Activated CD8-positive, alpha-beta T cell treated with anti-CD3 and anti-CD28 coated beads for 36 hours (primary cell): ENCODE measurements around the gene NUMB. TPM values are rescaled to one million over a fixed set of nuclear protein-coding genes. Genes with fewer than 3 reads are reported as not detected.

Source experiments
- ATAC-seq: fragments of 200-7000 bp; cut with Tn5 transposase; one replicate; pipeline ENCODE4 v1.10.0; 2021; ENCODE audit warnings: mild to moderate bottlenecking, moderate library complexity
- CTCF ChIA-PET: fragments of 350-600 bp; sonication (Branson Sonifier 250); formaldehyde crosslinking; loops from one replicate; lab custom pipeline; 2021; ENCODE audit warnings: antibody characterized with exemption; lab: Charles Lee
- POLR2A ChIA-PET: fragments of 350-600 bp; sonication (Branson Sonifier 250); formaldehyde crosslinking; loops from one replicate; lab custom pipeline; 2021; ENCODE audit warnings: antibody characterized with exemption; lab: Charles Lee
- DNase-seq: peaks from one replicate; pipeline ENCODE4 v3.0.0-alpha.2; 2020
- H3K27ac Mint-ChIP-seq: one replicate; pipeline ENCODE4 v1.8.0; 2021; ENCODE audit warnings: mild to moderate bottlenecking, mixed read lengths
- H3K27me3 Mint-ChIP-seq: one replicate; pipeline ENCODE4 v1.8.0; 2021; ENCODE audit warnings: mixed read lengths
- H3K36me3 Mint-ChIP-seq: one replicate; pipeline ENCODE4 v1.8.0; 2021; ENCODE audit warnings: low read depth, mixed read lengths
- H3K4me1 Mint-ChIP-seq: one replicate; pipeline ENCODE4 v1.8.0; 2021; ENCODE audit warnings: low read depth, mixed read lengths
- H3K4me3 Mint-ChIP-seq: one replicate; pipeline ENCODE4 v1.8.0; 2021; ENCODE audit warnings: mild to moderate bottlenecking, moderate library complexity, mixed read lengths
- H3K9me3 Mint-ChIP-seq: one replicate; pipeline ENCODE4 v1.8.0; 2021; ENCODE audit warnings: mixed read lengths
- intact Hi-C: fragments of 100-400 bp; cut with micrococcal nuclease; formaldehyde crosslinking; loops from one replicate; pipeline ENCODE4 v1.10.0; 2022
- total RNA-seq, 2 experiments: library from RNA; stranded (reverse); gene quantifications; one replicate each; pipeline ENCODE4 v1.2.3, GENCODE V29; 2021
- TF ChIP-seq, protein P1 (sequence below): fragments of 200-600 bp; IDR thresholded peaks from one replicate; pipeline ENCODE4 v1.8.0; 2022; ENCODE audit warnings: antibody characterized with exemption, mild to moderate bottlenecking

NUMB gene
- total RNA-seq, 2 experiments from 2014 or later = 31.8 to 33.0 TPM

GRCh38 chr14:73305499-73305898, 152.8 kb downstream of the NUMB start:
- ATAC-seq (no peak), DNase-seq (no peak)
- ChIA-PET CTCF (interaction anchor here (0.7 to 4.6 kb wide), 4 partner anchors 10 to 167 kb away, joined by 3 to 43 read pairs (median 6); no protein-coding TSS in a partner anchor), POLR2A (no interaction called here)
- peaks cover 6% of the 10 kb centered on the region for H3K4me1 Mint-ChIP-seq
- no peaks in the 10 kb centered on the region for H3K9me3 Mint-ChIP-seq
- intact Hi-C loops = no loop called here
- H3K27me3 Mint-ChIP-seq = no peaks in the 10 kb centered on the region
- H3K27ac Mint-ChIP-seq = no peak overlapping the region
- TF ChIP-seq, protein P1, sequence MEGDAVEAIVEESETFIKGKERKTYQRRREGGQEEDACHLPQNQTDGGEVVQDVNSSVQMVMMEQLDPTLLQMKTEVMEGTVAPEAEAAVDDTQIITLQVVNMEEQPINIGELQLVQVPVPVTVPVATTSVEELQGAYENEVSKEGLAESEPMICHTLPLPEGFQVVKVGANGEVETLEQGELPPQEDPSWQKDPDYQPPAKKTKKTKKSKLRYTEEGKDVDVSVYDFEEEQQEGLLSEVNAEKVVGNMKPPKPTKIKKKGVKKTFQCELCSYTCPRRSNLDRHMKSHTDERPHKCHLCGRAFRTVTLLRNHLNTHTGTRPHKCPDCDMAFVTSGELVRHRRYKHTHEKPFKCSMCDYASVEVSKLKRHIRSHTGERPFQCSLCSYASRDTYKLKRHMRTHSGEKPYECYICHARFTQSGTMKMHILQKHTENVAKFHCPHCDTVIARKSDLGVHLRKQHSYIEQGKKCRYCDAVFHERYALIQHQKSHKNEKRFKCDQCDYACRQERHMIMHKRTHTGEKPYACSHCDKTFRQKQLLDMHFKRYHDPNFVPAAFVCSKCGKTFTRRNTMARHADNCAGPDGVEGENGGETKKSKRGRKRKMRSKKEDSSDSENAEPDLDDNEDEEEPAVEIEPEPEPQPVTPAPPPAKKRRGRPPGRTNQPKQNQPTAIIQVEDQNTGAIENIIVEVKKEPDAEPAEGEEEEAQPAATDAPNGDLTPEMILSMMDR = no peak
- H3K36me3 Mint-ChIP-seq = peaks cover 5% of the 10 kb centered on the region
- no peak overlapping the region for H3K4me3 Mint-ChIP-seq

GRCh38 chr14:73295198-73295796, 163.0 kb downstream of the NUMB start:
- no peaks in the 10 kb centered on the region for H3K9me3 Mint-ChIP-seq
- intact Hi-C loops = loop anchor here (5.0 kb wide), 1 partner anchor 172 kb away; no protein-coding TSS in a partner anchor
- ATAC-seq (no peak), DNase-seq (peak; percentile 16)
- H3K36me3 Mint-ChIP-seq = peaks cover 7% of the 10 kb centered on the region
- peaks cover 16% of the 10 kb centered on the region for H3K4me1 Mint-ChIP-seq
- TF ChIP-seq, protein P1 = peak; percentile 79
- no peak overlapping the region for H3K4me3 Mint-ChIP-seq
- H3K27me3 Mint-ChIP-seq = no peaks in the 10 kb centered on the region
- ChIA-PET CTCF (interaction anchor here (0.6 to 3.4 kb wide), 50 partner anchors 9 to 528 kb away, joined by 3 to 92 read pairs (median 4); partner anchors contain the start of gene NUMB), POLR2A (interaction anchor here (0.7 to 1.4 kb wide), 3 partner anchors 173 to 1456 kb away, joined by 3 to 5 read pairs (median 3); no protein-coding TSS in a partner anchor)
- no peak overlapping the region for H3K27ac Mint-ChIP-seq

GRCh38 chr14:73293782-73294781, 164.3 kb downstream of the NUMB start:
- no peak overlapping the region for H3K27ac Mint-ChIP-seq
- intact Hi-C loops = no loop called here
- ChIA-PET POLR2A (interaction anchor here (1.0 to 1.4 kb wide), 2 partner anchors 174 to 178 kb away, joined by 3 to 5 read pairs; no protein-coding TSS in a partner anchor), CTCF (interaction anchor here (0.6 to 3.4 kb wide), 31 partner anchors 11 to 339 kb away, joined by 3 to 92 read pairs (median 6); partner anchors contain the start of gene NUMB)
- H3K9me3 Mint-ChIP-seq = no peaks in the 10 kb centered on the region
- H3K27me3 Mint-ChIP-seq = no peaks in the 10 kb centered on the region
- peaks cover 28% of the 10 kb centered on the region for H3K4me1 Mint-ChIP-seq
- ATAC-seq (no peak), DNase-seq (no peak)
- H3K36me3 Mint-ChIP-seq = peaks cover 8% of the 10 kb centered on the region
- H3K4me3 Mint-ChIP-seq = no peak overlapping the region
- TF ChIP-seq, protein P1 = no peak

GRCh38 chr14:73290279-73290678, 168.1 kb downstream of the NUMB start:
- ChIA-PET POLR2A (no interaction called here), CTCF (interaction anchor here (1.2 to 1.6 kb wide), 2 partner anchors 14 to 181 kb away, joined by 3 to 5 read pairs; no protein-coding TSS in a partner anchor)
- Mint-ChIP-seq H3K27me3 (no peaks in the 10 kb centered on the region), H3K27ac (no peak overlapping the region), H3K36me3 (peaks cover 8% of the 10 kb centered on the region), H3K4me1 (peaks cover 32% of the 10 kb centered on the region), H3K4me3 (no peak overlapping the region), H3K9me3 (no peaks in the 10 kb centered on the region)
- ATAC-seq (peak; percentile 74), DNase-seq (peak; percentile 19)
- TF ChIP-seq, protein P1 = no peak
- intact Hi-C loops = no loop called here
